ENCODE measurements around the gene CHD9.
A peak's percentile ranks its signal among the peaks of the same experiment; 100 is the strongest.

Gene CHD9

GRCh38 chr16:53232826-53233529 is 178.2 kb downstream of the CHD9 start:
- TF ChIP-seq, protein P1, sequence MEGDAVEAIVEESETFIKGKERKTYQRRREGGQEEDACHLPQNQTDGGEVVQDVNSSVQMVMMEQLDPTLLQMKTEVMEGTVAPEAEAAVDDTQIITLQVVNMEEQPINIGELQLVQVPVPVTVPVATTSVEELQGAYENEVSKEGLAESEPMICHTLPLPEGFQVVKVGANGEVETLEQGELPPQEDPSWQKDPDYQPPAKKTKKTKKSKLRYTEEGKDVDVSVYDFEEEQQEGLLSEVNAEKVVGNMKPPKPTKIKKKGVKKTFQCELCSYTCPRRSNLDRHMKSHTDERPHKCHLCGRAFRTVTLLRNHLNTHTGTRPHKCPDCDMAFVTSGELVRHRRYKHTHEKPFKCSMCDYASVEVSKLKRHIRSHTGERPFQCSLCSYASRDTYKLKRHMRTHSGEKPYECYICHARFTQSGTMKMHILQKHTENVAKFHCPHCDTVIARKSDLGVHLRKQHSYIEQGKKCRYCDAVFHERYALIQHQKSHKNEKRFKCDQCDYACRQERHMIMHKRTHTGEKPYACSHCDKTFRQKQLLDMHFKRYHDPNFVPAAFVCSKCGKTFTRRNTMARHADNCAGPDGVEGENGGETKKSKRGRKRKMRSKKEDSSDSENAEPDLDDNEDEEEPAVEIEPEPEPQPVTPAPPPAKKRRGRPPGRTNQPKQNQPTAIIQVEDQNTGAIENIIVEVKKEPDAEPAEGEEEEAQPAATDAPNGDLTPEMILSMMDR (conservative IDR thresholded peaks at IDR 0.05; ENCODE audit: low read depth, low read length) = no peak
- no peak overlapping the region for H3K4me3 ChIP-seq (ENCODE audit: low read length)
- DNase-seq (ENCODE audit: low read depth) = no peak

GRCh38 chr16:53234836-53235235 is 180.0 kb downstream of the CHD9 start:
- H3K4me3 ChIP-seq (ENCODE audit: low read length) = no peak overlapping the region
- TF ChIP-seq, protein P1 (conservative IDR thresholded peaks at IDR 0.05; ENCODE audit: low read depth, low read length) = no peak
- DNase-seq (ENCODE audit: low read depth) = no peak

GRCh38 chr16:53235851-53236250 is 181.1 kb downstream of the CHD9 start:
- TF ChIP-seq, protein P1 (conservative IDR thresholded peaks at IDR 0.05; ENCODE audit: low read depth, low read length) = no peak
- DNase-seq (ENCODE audit: low read depth) = no peak
- no peak overlapping the region for H3K4me3 ChIP-seq (ENCODE audit: low read length)

DNA sequence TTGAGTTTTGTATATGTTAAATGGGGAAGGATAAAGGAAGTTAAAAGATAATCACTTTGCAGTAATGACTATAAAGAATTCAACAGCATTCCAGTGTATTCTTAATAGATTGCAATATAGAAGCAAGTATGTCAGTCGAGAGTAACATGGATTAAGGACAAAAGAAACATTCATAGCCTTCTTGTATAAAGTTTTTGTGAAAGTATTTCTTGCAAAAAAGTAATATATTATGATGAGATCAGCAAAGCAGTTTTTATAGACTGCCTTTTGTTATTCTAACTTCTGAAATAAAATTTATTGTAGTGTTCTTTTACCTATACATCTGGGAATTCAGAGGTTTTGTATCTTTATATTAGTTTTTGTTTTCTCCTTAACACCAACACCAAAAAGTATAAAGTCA is 194.5 kb downstream of the CHD9 start:
- TF ChIP-seq, protein P1 (conservative IDR thresholded peaks at IDR 0.05; ENCODE audit: low read depth, low read length) = no peak
- H3K4me3 ChIP-seq (ENCODE audit: low read length) = no peak overlapping the region
- no peak for DNase-seq (ENCODE audit: low read depth)

- DNase-seq (ENCODE audit: low read depth) = peak; percentile 61
- TF ChIP-seq, protein P1 (conservative IDR thresholded peaks at IDR 0.05; ENCODE audit: low read depth, low read length) = no peak
- no peak overlapping the region for H3K4me3 ChIP-seq (ENCODE audit: low read length)
These were observed 202.2 kb downstream of the CHD9 start for GRCh38 chr16:53257001-53257400.

GRCh38 chr16:53258809-53259208 is 204.0 kb downstream of the CHD9 start:
- TF ChIP-seq, protein P1 (conservative IDR thresholded peaks at IDR 0.05; ENCODE audit: low read depth, low read length) = no peak
- no peak overlapping the region for H3K4me3 ChIP-seq (ENCODE audit: low read length)
- no peak for DNase-seq (ENCODE audit: low read depth)

DNA sequence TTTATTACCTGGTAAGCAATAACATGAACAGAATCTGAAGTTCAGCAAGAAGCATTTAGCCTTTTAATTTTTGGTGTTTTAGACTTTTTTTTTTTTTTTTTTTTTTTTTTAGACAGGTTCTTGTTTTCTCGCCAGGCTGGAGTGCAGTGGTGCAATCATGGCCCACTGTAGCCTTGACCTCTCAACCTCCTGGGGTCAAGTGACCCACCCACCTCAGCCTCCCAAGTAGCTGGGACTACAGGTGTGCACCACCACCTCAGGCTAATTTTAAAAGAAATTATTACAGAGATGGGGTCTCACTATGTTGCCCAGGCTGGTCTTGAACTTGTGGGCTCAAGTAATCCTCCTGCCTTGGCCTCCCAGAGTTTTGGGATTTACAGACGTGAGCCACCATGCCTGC is 206.5 kb downstream of the CHD9 start:
- DNase-seq (ENCODE audit: low read depth) = no peak
- no peak overlapping the region for H3K4me3 ChIP-seq (ENCODE audit: low read length)

More for the DNA sequence above, 206.5 kb downstream of the CHD9 start:
- TF ChIP-seq, protein P1 (conservative IDR thresholded peaks at IDR 0.05; ENCODE audit: low read depth, low read length) = no peak

Data from retinal pigment epithelial cell (primary cell).